Breast epithelium (tissue), 3 donors: ENCODE measurements around the gene NRP1.

Source experiments
- CTCF ChIP-seq, 3 donors: fragments of 450-650 bp; IDR thresholded peaks; one replicate each; pipeline ENCODE4 v1.5.1; 2016 to 2017; ENCODE audit warnings: antibody characterized with exemption in 3 of 3, mild to moderate bottlenecking in 3 of 3, moderate library complexity in 3 of 3
- POLR2AphosphoS5 ChIP-seq, 3 donors: sonication (generic); formaldehyde crosslinking; IDR thresholded peaks; one replicate each; pipeline ENCODE4 v1.6.1; 2017; ENCODE audit warnings: antibody characterized with exemption in 3 of 3

GRCh38 chr10:33337326-33337957 is 3.0 kb upstream of the NRP1 start:
- TF ChIP-seq POLR2AphosphoS5 (IDR thresholded peaks at IDR 0.05) (no peak), CTCF (IDR thresholded peaks at IDR 0.05) (peak; percentile 7 to 26 (median 24))
